HepG2 (cell line): ENCODE measurements around the gene EIF5A. TPM values are rescaled to one million over a fixed set of nuclear protein-coding genes. Genes with fewer than 3 reads are reported as not detected.
A peak's percentile ranks its signal among the peaks of the same experiment; 100 is the strongest.

Experiments
- CENPT ChIP-seq: sonication (generic); formaldehyde crosslinking; IDR thresholded peaks from 2 replicates; pipeline ENCODE4 v1.8.0; 2022; ENCODE audit warnings: low read depth, mild to moderate bottlenecking, moderate library complexity, missing genetic modification reagents
- CERS6 ChIP-seq: sonication (generic); formaldehyde crosslinking; IDR thresholded peaks from 2 replicates; pipeline ENCODE4 v1.5.0; 2020; ENCODE audit warnings: missing genetic modification reagents
- CHCHD3 ChIP-seq: sonication (generic); formaldehyde crosslinking; IDR thresholded peaks from 2 replicates; pipeline ENCODE4 v1.8.0; 2022; ENCODE audit warnings: mild to moderate bottlenecking, missing genetic modification reagents, moderate library complexity
- DNMT1 ChIP-seq: sonication (generic); formaldehyde crosslinking; IDR thresholded peaks from 2 replicates; pipeline ENCODE4 v1.5.1; 2020; ENCODE audit warnings: mild to moderate bottlenecking, missing genetic modification reagents
- GMEB1 ChIP-seq: sonication (generic); formaldehyde crosslinking; IDR thresholded peaks from 2 replicates; pipeline ENCODE4 v1.5.1; 2020; ENCODE audit warnings: missing genetic modification reagents, mild to moderate bottlenecking, borderline replicate concordance
- GTF3A ChIP-seq: sonication (generic); formaldehyde crosslinking; conservative IDR thresholded peaks from 2 replicates; pipeline ENCODE4 v1.4.0; 2020; ENCODE audit warnings: mild to moderate bottlenecking, missing genetic modification reagents
- ISX ChIP-seq: sonication (generic); formaldehyde crosslinking; conservative IDR thresholded peaks from 2 replicates; pipeline ENCODE4 v1.5.0; 2020; ENCODE audit warnings: missing genetic modification reagents
- NKX3-1 ChIP-seq: sonication (generic); formaldehyde crosslinking; IDR thresholded peaks from 2 replicates; pipeline ENCODE4 v1.5.0; 2020; ENCODE audit warnings: missing genetic modification reagents
- PAF1 ChIP-seq: IDR thresholded peaks from 2 replicates; pipeline ENCODE4 v1.6.1; 2016; ENCODE audit warnings: missing genetic modification reagents, missing compliant biosample characterization
- RFX3 ChIP-seq: IDR thresholded peaks from 2 replicates; pipeline ENCODE4 v1.6.1; 2016; ENCODE audit warnings: missing biosample characterization, missing genetic modification reagents
- SMAD1 ChIP-seq: sonication (generic); formaldehyde crosslinking; IDR thresholded peaks from 2 replicates; pipeline ENCODE4 v1.4.0; 2020; ENCODE audit warnings: missing genetic modification reagents, low read depth, mild to moderate bottlenecking, borderline replicate concordance
- SMAD9 ChIP-seq: sonication (generic); formaldehyde crosslinking; IDR thresholded peaks from 2 replicates; pipeline ENCODE4 v1.5.1; 2020; ENCODE audit warnings: mild to moderate bottlenecking, missing genetic modification reagents
- TFDP1 ChIP-seq: IDR thresholded peaks from 2 replicates; pipeline ENCODE4 v1.6.1; 2016; ENCODE audit warnings: missing compliant biosample characterization, missing genetic modification reagents, borderline replicate concordance
- ZBTB1 ChIP-seq: sonication (generic); formaldehyde crosslinking; IDR thresholded peaks from 2 replicates; pipeline ENCODE4 v1.4.0; 2020; ENCODE audit warnings: missing genetic modification reagents, borderline replicate concordance
- ZBTB20 ChIP-seq: sonication (generic); formaldehyde crosslinking; IDR thresholded peaks from 2 replicates; pipeline ENCODE4 v1.8.1; 2023; ENCODE audit warnings: missing genetic modification reagents, low read depth, mild to moderate bottlenecking, borderline replicate concordance
- ZBTB38 ChIP-seq: sonication (generic); formaldehyde crosslinking; IDR thresholded peaks from 2 replicates; pipeline ENCODE4 v1.5.1; 2020; ENCODE audit warnings: mild to moderate bottlenecking, missing genetic modification reagents
- ZBTB46 ChIP-seq: sonication (generic); formaldehyde crosslinking; IDR thresholded peaks from 2 replicates; pipeline ENCODE4 v1.4.0; 2020; ENCODE audit warnings: mild to moderate bottlenecking, missing genetic modification reagents, borderline replicate concordance
- ZFP36L1 ChIP-seq: sonication (generic); formaldehyde crosslinking; IDR thresholded peaks from 2 replicates; pipeline ENCODE4 v1.8.0; 2022; ENCODE audit warnings: mild to moderate bottlenecking, missing genetic modification reagents, moderate library complexity
- ZNF672 ChIP-seq: sonication (generic); formaldehyde crosslinking; IDR thresholded peaks from 2 replicates; pipeline ENCODE4 v1.8.1; 2022; ENCODE audit warnings: missing genetic modification reagents
- polyA plus RNA-seq, 8 experiments: library from polyadenylated mRNA; depleted of rRNA in 3 of 8; stranded (reverse) in 7 of 8; unstranded in 1 of 8; fragments of >200 nt; fragmentation: Illumina TruSeq in 4 of 8; extraction: Trizol in 4 of 8; gene quantifications; 2 replicates each; pipeline versions ENCODE4 v1.2.1 to v1.2.3, GENCODE V29; 2011 to 2016; ENCODE audit warnings: low read depth in 4 of 8, missing spikeins in 1 of 8, mixed read lengths in 1 of 8; ENCODE audit not compliant: insufficient read depth in 1 of 8
- total RNA-seq, 5 experiments: library from RNA; depleted of rRNA; stranded (reverse); fragments of >200 nt; fragmentation: Illumina TruSeq; extraction: Trizol; gene quantifications; 2 replicates each; pipeline ENCODE4 v1.2.3, GENCODE V29; 2016; ENCODE audit warnings: low read depth in 1 of 5
- TF ChIP-seq, protein P1 (sequence below): sonication (generic); formaldehyde crosslinking; IDR thresholded peaks from 2 replicates; pipeline ENCODE4 v1.5.1; 2020; ENCODE audit warnings: missing genetic modification reagents, mild to moderate bottlenecking, borderline replicate concordance
- TF ChIP-seq, protein P2 (sequence below): sonication (generic); formaldehyde crosslinking; IDR thresholded peaks from 2 replicates; pipeline ENCODE4 v1.5.0; 2020; ENCODE audit warnings: missing genetic modification reagents

EIF5A gene
- total and polyA plus RNA-seq, 2 of the 13 experiments (the other 11 are each of a cell fraction or from before 2014, with no cell fraction given) = 319 to 337 TPM

GRCh38 chr17:7280519-7281073 is 26.8 kb upstream of the EIF5A start (continued):
- TF ChIP-seq, protein P1, sequence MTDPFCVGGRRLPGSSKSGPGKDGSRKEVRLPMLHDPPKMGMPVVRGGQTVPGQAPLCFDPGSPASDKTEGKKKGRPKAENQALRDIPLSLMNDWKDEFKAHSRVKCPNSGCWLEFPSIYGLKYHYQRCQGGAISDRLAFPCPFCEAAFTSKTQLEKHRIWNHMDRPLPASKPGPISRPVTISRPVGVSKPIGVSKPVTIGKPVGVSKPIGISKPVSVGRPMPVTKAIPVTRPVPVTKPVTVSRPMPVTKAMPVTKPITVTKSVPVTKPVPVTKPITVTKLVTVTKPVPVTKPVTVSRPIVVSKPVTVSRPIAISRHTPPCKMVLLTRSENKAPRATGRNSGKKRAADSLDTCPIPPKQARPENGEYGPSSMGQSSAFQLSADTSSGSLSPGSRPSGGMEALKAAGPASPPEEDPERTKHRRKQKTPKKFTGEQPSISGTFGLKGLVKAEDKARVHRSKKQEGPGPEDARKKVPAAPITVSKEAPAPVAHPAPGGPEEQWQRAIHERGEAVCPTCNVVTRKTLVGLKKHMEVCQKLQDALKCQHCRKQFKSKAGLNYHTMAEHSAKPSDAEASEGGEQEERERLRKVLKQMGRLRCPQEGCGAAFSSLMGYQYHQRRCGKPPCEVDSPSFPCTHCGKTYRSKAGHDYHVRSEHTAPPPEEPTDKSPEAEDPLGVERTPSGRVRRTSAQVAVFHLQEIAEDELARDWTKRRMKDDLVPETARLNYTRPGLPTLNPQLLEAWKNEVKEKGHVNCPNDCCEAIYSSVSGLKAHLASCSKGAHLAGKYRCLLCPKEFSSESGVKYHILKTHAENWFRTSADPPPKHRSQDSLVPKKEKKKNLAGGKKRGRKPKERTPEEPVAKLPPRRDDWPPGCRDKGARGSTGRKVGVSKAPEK (CRISPR knock-in tag) = no peak
- TF ChIP-seq ZBTB1 (CRISPR knock-in tag) (no peak), GMEB1 (CRISPR knock-in tag) (peak; percentile 57; the same call in 1 of the 2 replicates), RFX3 (CRISPR knock-in tag) (no peak), ZBTB38 (peak; percentile 79), CENPT (no peak), DNMT1 (CRISPR knock-in tag) (no peak), SMAD1 (no peak), GTF3A (CRISPR knock-in tag) (no peak), CHCHD3 (peak; percentile 62; the same call in 1 of the 2 replicates), TFDP1 (peak; percentile 80), ISX (no peak), NKX3-1 (CRISPR knock-in tag) (no peak), ZBTB20 (CRISPR knock-in tag) (0 out of 2 replicates have a peak, but pooled peaks have one; percentile 43), CERS6 (CRISPR knock-in tag) (no peak), ZNF672 (no peak; the same call in 1 of the 2 replicates), PAF1 (CRISPR knock-in tag) (no peak), ZBTB46 (no peak), SMAD9 (0 out of 2 replicates have a peak, but pooled peaks have one; percentile 45), ZFP36L1 (CRISPR knock-in tag) (0 out of 2 replicates have a peak, but pooled peaks have one; percentile 34)
- TF ChIP-seq, protein P2, sequence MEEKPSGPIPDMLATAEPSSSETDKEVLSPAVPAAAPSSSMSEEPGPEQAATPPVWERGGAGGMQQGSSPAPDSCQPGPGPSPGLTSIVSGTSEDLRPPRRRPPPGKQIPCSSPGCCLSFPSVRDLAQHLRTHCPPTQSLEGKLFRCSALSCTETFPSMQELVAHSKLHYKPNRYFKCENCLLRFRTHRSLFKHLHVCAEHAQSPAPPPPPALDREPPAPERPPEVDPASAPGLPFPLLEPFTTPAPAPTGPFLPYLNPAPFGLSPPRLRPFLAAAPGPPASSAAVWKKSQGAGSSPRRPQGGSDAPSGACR (CRISPR knock-in tag) = no peak
